ENCODE data around the gene CHCHD5.

- TF ChIP-seq, protein P1, sequence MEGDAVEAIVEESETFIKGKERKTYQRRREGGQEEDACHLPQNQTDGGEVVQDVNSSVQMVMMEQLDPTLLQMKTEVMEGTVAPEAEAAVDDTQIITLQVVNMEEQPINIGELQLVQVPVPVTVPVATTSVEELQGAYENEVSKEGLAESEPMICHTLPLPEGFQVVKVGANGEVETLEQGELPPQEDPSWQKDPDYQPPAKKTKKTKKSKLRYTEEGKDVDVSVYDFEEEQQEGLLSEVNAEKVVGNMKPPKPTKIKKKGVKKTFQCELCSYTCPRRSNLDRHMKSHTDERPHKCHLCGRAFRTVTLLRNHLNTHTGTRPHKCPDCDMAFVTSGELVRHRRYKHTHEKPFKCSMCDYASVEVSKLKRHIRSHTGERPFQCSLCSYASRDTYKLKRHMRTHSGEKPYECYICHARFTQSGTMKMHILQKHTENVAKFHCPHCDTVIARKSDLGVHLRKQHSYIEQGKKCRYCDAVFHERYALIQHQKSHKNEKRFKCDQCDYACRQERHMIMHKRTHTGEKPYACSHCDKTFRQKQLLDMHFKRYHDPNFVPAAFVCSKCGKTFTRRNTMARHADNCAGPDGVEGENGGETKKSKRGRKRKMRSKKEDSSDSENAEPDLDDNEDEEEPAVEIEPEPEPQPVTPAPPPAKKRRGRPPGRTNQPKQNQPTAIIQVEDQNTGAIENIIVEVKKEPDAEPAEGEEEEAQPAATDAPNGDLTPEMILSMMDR (IDR thresholded peaks at IDR 0.05): no peak
- TF ChIP-seq POLR2A (IDR thresholded peaks at IDR 0.05): no peak
Observed at GRCh38 chr2:112634153-112634873, 49.9 kb downstream of the CHCHD5 start.

Measured in vagina (tissue), 2 donors.